GM12872 (cell line): Measurements from ENCODE around the gene POLR2F.

Source experiments
- TF ChIP-seq, protein P1 (sequence below): IDR thresholded peaks from 3 replicates; pipeline ENCODE4 v1.5.1; 2011; ENCODE audit warnings: low read depth, mild to moderate bottlenecking, low read length, moderate library complexity; ENCODE audit not compliant: insufficient read depth

Gene POLR2F

DNA sequence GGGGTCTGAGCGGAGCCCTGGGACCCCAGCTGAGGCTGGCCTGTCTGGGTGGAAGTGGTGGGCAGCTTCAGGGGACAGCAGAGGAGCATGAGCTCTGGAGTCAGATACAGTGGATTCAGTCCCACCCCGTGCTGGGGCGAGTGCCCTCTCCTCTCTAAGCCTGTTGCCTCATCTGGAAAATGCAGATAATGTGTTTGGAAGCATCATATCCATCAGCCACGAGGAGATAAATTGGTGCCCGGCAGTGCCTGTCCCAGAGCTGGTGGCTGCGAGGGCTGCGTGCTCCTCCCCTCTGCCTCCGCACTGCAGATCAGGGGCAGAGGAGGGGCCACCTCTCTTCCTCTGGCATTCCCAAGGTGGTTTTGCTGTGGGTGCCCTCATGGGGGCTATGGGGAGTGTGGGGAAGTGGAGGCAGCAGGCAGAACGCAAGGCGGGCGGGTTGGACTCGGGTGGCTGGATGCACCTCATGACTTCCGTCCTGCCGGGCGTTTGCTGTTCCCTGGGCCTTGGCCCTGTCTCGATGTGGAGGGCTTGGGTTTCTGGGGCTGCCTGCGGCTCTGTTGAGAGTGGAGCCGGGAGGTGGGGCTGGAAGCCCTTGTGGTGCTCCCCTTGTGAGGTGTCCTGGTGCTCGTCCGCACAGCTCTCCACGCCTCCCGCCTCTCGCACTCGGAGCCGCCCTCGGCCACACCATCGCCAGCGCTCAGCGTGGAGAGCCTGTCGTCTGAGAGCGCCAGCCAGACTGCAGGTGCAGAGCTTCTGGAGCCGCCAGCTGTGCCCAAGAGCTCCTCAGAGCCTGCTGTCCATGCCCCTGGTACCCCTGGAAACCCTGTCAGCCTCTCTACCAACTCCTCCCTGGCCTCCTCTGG lies 26.5 kb upstream of the POLR2F start:
- TF ChIP-seq, protein P1, sequence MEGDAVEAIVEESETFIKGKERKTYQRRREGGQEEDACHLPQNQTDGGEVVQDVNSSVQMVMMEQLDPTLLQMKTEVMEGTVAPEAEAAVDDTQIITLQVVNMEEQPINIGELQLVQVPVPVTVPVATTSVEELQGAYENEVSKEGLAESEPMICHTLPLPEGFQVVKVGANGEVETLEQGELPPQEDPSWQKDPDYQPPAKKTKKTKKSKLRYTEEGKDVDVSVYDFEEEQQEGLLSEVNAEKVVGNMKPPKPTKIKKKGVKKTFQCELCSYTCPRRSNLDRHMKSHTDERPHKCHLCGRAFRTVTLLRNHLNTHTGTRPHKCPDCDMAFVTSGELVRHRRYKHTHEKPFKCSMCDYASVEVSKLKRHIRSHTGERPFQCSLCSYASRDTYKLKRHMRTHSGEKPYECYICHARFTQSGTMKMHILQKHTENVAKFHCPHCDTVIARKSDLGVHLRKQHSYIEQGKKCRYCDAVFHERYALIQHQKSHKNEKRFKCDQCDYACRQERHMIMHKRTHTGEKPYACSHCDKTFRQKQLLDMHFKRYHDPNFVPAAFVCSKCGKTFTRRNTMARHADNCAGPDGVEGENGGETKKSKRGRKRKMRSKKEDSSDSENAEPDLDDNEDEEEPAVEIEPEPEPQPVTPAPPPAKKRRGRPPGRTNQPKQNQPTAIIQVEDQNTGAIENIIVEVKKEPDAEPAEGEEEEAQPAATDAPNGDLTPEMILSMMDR = no peak

DNA sequence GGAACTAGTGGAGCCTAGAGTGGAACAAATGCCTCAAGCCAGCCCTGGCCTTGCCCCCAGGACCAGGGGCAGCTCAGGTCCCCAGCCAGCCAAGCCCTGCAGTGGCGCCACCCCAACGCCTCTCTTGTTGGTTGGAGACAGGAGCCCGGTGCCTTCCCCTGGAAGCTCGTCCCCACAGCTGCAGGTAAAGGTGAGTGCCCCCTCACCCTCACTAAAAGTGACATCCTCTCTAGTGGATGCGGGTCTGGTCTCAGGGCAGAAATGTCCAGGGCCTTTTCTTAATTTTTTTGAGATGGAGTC lies 25.9 kb upstream of the POLR2F start:
- TF ChIP-seq, protein P1 = no peak

DNA sequence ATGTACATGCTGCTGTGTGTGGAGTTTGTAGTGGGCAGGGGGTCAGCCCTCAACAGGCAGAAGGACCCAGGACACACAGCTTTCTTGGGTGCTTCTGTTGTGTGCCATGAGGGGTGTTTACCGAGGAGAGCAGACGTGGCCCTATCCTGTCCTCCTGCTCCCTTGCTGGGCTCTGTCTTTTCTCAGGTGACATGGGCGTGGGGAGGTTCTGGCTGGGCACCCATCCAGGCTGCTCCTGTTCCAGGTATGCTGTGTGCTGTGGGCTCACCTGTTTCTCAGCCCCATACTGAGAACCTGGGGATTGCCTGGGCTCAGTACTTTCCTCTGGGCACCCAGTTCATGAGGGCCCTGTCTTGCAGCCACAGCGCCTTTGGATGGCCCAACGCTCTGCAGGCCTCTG lies 24.1 kb upstream of the POLR2F start:
- TF ChIP-seq, protein P1 = no peak

DNA sequence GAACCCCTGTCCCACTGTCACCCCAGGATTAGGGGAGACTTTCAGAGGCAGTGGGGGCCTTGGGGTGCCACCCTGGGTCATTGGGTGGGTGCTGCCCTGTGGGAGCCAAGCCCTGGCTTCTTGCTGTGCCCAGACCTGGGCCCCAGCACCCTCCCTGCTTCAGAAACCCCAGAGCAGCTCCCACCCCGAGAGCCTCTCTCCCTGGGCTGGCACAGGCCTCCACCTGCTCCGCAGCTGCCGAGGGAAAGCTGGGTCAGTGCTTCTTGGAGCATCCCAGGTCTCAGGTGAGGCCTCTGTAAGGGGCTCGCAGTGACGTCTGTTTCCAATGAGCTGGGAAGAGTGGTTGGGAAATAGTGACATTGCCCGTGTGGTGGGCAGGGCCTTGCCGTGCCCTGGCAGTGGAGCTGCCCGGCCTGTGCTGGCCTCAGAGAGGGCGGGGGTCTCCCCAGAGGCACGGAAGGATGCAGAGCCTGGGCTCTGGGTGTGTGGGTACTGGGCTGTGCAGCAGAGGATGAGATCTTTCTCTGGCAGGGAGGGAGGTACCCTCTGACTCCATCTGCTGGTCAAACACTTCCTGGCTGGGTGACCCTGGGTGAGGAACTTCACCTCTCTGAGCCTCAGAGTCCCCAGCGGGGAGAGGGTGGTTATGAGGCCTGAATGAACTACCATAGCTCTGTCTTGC lies 23.1 kb upstream of the POLR2F start:
- TF ChIP-seq, protein P1 = peak; percentile 65

DNA sequence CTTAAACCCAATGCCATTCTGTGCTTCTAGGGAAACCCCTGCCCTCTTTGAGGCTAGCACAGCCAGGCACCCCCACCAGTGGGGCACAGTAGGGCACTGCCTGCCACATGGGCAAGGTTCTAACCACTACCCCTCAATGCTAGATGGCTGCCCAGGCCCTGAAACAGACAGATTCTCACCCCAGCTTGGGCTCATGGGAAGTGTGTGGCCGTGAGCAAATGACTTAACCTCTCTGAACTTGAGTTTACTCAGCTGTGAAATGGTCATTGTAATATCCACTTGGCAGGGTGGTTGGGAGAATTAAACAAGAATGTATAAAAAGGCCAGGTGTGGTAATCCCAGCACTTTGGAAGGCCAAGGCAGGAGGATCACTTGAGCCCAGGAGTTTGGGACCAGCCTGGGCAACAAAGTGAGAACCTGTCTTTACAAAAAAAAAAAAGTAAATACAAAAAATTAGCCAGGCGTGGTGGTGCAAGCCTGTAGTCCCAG lies 22.5 kb upstream of the POLR2F start:
- TF ChIP-seq, protein P1 = no peak

DNA sequence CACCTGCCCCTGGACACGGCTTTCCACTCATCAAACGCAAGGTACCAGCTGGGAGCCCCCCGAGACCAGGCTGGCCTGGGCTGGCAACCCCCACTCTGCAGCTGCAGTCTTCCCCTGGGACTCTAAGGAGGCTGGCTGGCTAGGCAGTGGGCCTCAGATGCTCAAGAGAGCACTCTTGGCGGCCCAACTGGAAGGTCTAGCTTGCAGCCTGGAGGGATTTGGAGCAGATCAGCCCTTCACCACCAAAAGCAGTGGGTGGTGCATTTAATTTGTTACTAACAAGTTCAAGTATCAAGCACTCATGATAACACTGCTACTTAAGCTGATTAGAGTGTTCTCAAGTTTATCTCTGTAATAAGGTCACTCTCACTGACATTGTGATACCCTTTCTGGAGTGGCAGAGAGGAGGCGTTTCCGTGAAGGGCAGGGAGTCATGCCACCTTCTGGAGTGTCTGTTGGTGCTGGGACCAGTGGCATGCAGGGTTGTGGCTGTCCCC lies 21.6 kb upstream of the POLR2F start:
- TF ChIP-seq, protein P1 = no peak

DNA sequence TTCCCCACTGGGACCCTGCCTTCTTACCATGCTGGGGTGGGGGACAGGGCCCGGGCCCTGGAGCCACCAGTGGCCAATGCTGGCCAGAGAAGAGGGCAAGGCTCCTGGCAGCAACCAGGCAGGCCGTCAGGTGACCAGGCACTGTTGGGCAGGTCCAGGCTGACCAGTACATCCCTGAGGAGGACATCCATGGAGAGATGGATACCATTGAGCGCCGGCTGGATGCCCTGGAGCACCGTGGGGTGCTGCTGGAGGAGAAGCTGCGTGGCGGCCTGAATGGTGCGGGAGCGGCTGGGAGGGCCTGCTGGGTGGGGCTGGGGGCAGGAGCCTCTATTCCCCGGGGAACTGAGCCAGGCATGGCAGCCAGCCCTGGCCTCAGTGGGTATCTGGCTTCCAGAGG lies 21.1 kb upstream of the POLR2F start:
- TF ChIP-seq, protein P1 = no peak
